Activated CD4-positive, alpha-beta T cell treated with anti-CD3 and anti-CD28 coated beads, Interleukin-2, amount 50 U/mL, for 16 hours (primary cell): ENCODE data around the gene CBX6.
"Not testable (repeated sequence)": the region's sequence is repeated elsewhere in the genome, so short reads cannot be mapped to it uniquely, and the experiment has no call there.

Experiments used
- DNase-seq: peaks from one replicate; pipeline ENCODE4 v3.0.0-alpha.2; 2020

CBX6 gene

DNA sequence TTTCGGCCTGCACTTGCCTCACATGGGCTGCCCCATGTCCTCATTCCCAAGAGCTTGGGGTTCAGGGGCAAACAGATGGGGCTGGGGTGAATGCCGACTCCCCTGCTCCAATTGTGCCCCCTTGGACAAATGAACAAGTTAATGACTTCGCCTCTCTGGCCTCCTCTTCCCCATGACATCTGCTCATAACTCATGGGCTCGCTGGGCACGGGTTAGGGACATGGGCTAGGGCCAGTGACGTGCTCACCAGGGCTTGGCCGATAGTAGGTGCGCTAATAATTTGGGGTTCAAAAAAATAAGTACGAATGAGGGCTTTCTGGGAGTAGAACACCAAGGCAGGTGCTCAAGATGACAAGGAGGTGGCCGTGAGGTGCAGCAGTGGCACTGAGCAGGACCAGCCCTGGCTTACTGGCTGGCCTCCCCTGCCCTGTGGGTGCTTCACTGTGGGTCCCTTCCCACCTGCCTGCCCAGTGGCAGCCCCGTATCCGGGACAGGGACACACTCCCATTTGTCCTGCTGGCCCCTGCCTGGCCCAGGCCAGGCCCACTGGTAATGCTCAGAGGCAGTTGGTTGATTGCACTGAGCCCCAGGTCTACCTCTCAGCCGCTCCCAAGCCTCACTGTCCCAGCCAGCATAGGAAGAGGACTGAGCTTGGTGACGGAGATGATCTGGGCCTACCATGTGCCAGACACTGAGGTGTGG is 12.3 kb downstream of the CBX6 start:
- DNase-seq: no peak

DNA sequence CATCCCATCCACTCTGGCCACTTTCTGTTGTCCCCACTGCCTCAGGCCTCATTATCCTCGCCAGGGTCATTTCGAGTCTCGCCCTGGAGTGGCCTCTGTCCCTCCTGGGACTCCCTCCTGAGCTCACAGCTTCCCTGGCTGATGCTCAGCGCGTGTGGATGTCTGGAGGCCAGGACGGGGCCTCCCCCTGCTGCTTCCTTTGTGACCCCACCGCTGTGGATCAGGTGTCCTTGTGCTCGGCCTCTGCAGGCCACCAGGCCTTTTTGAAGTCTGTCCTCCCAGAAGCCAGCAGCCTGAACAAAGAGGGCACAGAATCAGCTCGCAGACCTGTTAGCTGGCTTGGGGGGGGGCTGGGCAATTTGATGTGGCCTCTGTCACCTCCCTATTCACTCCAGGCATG is 13.5 kb downstream of the CBX6 start:
- DNase-seq: no peak

DNA sequence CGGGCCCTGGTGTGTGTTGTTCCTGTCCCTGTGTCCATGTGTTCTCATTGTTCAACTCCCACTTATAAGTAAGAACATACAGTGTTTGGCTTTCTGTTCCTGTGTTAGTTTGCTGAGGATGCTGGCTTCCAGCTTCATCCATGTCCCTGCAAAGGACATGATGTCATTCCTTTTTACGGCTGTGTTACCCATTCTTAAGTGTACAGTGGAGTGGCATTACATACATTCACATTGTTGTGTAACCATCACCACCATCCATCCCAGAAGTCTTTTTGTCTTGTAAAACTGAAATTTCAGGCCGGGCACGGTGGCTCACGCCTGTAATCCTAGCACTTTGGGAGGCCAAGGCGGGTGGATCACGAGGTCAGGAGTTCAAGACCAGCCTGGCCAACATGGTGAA is 17.5 kb downstream of the CBX6 start:
- not testable (repeated sequence) for DNase-seq

DNA sequence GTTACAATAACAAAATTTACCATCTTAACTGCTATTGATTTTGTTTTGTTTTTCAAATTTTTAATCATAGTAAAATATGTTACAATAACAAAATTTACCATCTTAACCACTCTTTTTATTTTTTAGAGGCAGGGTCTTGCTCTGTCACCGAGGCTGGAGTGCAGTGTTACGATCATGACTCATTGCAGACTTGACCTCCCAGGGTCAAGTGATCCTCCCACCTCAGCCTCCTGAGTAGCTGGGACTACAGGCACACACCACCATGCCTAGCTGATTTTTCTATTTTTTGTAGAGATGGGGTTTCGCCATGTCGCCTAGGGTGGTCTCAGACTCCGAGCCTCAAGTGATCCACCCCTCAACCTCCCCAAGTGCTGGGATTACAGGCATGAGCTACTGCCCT is 18.1 kb downstream of the CBX6 start:
- not testable (repeated sequence) for DNase-seq

DNA sequence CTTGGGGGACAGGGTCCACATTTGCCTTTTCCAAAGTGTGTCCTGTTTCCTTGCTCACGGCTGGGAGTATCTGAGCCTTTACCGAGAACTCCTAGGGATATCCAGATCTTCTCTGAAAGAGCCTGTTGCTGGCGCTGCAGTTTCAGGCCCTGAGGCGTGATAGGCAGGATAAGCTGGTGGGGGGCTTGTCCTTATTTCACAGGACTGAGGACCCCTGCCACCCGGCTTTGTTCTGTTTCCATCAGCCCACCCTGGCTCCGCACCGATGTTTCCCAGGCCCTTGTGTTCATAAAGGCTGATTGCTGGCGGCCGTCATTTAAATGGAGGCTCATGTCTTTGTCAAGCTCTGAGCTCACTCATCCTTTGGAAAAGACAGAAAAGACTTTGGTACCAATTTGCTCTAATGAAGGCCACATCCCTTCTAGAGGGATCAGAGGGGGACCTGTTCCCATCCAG is 18.8 kb downstream of the CBX6 start:
- DNase-seq: no peak

DNA sequence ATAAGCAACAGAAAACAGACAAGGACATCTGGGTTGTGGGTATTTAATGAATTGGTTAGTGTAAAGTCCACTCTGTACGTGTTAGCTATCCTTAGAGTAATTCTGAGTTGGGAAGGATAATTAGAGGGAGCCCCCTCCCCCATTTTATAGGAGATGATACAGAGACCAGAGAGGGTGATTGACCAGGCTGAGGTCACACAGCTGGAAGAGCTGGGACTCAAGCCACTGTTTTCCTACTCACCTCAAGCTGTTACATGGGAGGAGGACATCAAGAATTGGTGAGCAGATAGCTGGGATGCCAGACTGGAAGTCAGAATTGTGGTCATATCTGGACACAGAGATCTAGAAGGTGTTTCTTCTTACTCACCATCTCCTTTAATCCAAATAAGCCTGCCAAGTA is 19.5 kb downstream of the CBX6 start:
- DNase-seq: no peak

DNA sequence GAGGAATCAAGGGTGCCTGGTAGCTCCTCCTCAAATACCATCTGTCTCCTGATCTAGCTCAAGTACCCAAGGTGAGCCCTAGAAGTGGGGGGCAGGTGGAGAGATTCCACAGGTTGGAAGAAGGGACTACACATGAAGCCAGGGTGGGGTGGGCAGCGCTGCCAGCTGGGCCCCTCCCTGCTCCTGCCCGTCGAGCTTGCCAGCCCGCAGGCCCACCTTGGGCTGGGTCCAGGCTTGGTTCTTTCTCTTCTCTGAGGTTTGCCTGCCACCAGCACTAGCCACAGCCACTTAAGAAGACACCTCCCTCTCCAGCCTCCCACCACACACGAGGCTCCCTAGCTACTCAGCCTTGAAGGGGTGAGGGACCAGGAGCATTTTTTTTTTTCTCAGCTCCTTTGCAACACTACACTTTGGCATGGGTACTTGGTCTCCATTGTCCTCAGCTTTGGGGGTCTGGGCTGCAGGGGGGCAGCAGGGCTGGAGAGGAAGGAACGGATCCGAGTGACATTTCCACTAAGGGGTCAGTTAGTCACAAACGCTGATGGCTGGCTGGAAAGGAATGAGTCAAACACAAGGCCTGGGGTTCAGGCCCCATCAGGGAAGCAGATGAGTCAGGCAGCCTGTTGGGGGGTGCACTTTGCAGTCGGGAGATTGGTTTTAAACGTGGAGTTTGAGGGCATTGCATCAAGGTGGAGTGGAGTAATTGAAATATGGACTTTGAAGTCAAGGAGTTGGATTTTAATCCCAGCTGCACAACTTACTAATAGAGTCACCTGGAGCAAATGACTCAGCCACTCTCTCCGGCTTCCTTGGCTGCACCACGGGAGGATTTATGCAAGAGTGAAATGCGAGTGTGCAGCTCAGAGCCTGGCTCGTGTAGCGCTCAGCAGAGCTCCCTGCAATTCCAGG is 20.8 kb downstream of the CBX6 start:
- no peak for DNase-seq

- no peak for DNase-seq
Observed at GRCh38 chr22:38850399-38850798, 21.6 kb downstream of the CBX6 start.

GRCh38 chr22:38849811-38850210 is 22.2 kb downstream of the CBX6 start:
- DNase-seq: no peak

GRCh38 chr22:38846412-38846811 is 25.6 kb downstream of the CBX6 start:
- DNase-seq: no peak

DNA sequence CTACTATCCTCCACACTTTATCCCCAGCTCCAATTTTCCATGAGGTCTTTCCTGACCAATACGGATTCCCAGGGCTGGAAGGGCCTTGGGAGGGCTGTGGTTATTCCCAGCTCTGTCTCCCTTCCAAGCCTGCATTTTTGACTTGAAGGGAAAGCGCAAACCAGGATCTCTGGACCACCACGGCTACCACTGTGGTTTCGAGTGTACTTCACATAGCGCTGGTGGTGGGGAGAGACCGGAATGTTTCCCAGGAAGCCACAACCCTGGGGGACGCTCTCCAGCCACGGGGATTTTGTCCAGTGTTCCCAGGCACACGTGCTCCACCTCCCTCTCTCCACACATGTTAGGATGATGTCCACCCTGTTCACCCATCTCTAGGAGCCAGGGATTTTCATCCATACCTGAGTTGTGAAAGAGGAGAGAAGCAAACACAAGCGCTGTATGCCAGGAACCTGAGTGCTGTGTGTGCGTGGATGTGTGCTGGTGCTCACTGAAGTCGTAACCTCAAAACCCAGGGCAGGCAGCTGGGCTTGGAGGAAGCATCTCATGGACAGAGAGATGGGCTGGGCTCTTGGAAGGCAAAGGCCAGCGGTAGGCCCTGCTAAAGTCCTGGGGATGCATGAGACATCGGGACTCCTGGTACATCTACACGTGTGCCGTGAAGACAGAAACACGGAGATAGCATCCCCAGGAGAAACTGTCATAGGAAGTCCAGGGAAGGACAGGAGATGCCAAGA is 26.8 kb downstream of the CBX6 start:
- no peak for DNase-seq

- DNase-seq: no peak
Observed at GRCh38 chr22:38844315-38845003, 27.6 kb downstream of the CBX6 start.

DNA sequence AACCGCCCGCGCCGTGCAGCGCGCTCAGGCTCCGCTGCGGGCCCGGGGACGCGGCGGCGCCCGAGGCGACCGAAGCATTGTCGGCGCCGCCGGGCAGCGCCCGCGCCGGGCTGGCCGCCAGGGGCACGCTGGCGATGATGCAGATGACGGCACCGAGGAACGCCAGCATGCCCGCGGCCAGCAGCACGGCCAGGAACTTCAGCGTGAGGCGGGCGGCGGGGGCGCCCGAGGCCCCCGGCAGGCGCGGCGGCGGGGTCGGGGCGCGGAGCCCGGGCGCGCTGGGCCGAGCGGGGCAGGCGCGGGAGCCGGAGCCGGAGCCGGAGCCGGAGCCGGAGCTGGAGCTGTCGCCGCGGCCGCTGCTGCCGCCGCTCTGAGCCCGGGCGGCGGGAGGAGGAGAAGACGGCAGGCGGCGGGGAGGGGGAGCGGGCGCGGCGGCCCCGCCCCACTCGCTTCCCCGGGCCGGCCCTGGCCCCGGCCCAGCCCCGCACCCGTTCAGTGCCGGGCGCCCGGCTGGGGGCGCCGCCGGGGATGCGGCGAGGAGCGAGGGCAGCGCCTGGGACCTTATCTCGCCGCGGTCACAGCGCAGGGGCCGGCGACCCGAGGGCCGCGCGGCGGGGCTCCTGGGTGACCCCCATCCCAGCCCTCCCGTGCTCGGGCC is 28.2 kb downstream of the CBX6 start, which contains the start of gene NPTXR:
TSS of gene NPTXR (minus strand) at position 372 of the 658 bp plus-strand sequence.
- DNase-seq: no peak

- peak; percentile 58 for DNase-seq
Observed at GRCh38 chr22:38843201-38843656, 28.8 kb downstream of the CBX6 start.

DNA sequence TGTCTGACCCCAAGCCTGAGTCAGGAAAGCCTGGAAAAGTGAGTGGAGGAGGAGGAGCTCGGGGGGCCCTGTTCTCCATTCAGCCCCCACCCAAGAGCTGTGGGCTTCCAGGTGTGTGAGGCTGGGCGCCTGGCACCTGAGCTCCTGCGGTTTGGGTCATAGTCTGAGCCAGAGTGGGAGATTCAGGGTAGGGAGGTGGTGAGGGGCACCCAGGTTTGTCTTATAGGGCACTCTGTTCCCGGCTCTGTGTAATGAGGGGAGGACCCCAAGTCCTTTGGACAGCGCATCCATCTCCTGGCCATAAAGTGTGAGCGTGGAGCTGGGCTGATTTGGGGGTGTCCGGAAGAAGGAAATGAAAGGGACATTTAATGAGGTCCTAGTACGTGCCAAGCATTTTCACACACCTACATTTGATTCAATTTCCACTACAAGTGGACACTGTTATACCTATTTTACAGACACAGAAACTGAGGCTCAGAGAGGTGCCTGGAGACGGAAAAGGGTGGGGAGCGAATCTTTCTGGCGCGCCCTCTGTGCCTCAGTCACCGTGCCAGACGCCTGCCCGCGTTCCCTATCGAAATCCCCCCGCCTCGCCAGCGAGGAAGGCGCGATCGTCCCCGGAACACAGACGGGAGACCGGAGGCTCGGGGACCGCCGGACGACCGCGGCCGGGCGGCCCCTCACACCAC is 29.4 kb downstream of the CBX6 start:
- DNase-seq: no peak

GRCh38 chr22:38841635-38842034 is 30.4 kb downstream of the CBX6 start:
- no peak for DNase-seq

- DNase-seq: no peak
Observed at GRCh38 chr22:38841211-38841610, 30.8 kb downstream of the CBX6 start.

DNA sequence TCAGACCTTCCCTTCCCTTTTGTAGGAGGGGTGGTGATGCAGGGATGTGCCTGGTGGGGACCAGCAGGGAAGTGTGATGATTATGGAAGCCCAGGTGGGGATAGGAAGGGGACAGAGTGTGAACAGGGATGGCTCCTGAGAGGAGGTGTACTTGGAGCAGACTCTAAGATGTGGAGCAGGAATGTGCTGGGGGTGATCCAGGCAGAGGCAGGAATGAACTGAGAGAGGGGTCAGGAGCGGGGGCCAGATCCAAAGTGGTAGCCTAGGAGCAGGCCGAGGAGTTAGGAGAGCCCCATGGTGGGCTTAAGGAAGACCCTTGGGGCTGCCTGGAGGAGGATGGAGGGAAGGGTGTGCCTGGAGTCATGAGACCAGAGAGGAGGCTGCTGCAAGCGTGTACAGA is 31.9 kb downstream of the CBX6 start:
- no peak for DNase-seq

GRCh38 chr22:38839686-38840085 is 32.3 kb downstream of the CBX6 start:
- DNase-seq: no peak

DNA sequence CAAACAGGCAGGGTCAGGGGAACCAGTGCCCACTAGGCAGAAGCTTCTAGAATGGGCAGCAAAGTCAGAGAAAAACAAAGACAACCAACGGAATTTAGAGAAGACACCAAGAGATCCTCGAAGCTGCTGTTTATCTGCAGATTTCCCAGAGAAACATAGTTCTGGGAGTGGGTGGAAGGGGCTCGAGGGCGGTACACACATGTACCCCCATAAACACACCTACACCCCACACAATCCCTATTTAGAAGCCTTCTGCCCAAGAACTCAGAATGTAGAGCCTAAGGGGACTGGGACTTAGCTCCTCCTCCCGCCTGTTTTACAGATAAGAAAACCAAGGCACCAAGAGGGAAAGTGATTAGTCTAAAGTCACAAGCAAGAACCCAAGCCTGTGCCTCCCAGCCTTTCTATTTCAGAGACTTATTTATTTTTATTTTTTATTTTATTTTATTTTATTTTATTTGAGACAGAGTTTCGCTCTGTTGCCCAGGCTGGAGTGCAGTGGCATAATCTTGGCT is 34.5 kb downstream of the CBX6 start:
- no peak for DNase-seq

- DNase-seq: no peak
Observed at GRCh38 chr22:38835888-38836301, 36.1 kb downstream of the CBX6 start.
